WTC11 (cell line): ENCODE data around the gene RNPEPL1.

Experiments used
- ATF3 ChIP-seq: sonication (generic); formaldehyde crosslinking; conservative IDR thresholded peaks from 2 replicates; pipeline ENCODE4 v1.8.1; 2022; ENCODE audit warnings: mild to moderate bottlenecking, missing genetic modification reagents
- CREB1 ChIP-seq: sonication (generic); formaldehyde crosslinking; IDR thresholded peaks from 2 replicates; pipeline ENCODE4 v1.8.0; 2023; ENCODE audit warnings: mild to moderate bottlenecking, missing genetic modification reagents
- ESRRA ChIP-seq: sonication (generic); formaldehyde crosslinking; IDR thresholded peaks from 2 replicates; pipeline ENCODE4 v1.8.1; 2022; ENCODE audit warnings: mild to moderate bottlenecking, missing genetic modification reagents, borderline replicate concordance
- FOXJ3 ChIP-seq: sonication (generic); formaldehyde crosslinking; IDR thresholded peaks from 2 replicates; pipeline ENCODE4 v1.9.0; 2021; ENCODE audit warnings: missing genetic modification reagents, mild to moderate bottlenecking, borderline replicate concordance
- KAT7 ChIP-seq: sonication (generic); formaldehyde crosslinking; IDR thresholded peaks from 2 replicates; pipeline ENCODE4 v1.8.1; 2023; ENCODE audit warnings: missing genetic modification reagents, mild to moderate bottlenecking, borderline replicate concordance
- NFE2L1 ChIP-seq: sonication (generic); formaldehyde crosslinking; IDR thresholded peaks from 2 replicates; pipeline ENCODE4 v1.8.1; 2023; ENCODE audit warnings: missing genetic modification reagents
- TEAD4 ChIP-seq: sonication (generic); formaldehyde crosslinking; IDR thresholded peaks from 2 replicates; pipeline ENCODE4 v1.8.0; 2022; ENCODE audit warnings: mild to moderate bottlenecking, missing genetic modification reagents
- TP53 ChIP-seq: sonication (generic); formaldehyde crosslinking; IDR thresholded peaks from 2 replicates; pipeline ENCODE4 v1.8.1; 2023; ENCODE audit warnings: mild to moderate bottlenecking, missing genetic modification reagents
- USF1 ChIP-seq: sonication (generic); formaldehyde crosslinking; IDR thresholded peaks from 2 replicates; pipeline ENCODE4 v1.8.0; 2022; ENCODE audit warnings: mild to moderate bottlenecking, missing genetic modification reagents
- ZNF263 ChIP-seq: sonication (generic); formaldehyde crosslinking; IDR thresholded peaks from 2 replicates; pipeline ENCODE4 v1.8.1; 2022; ENCODE audit warnings: low read depth, mild to moderate bottlenecking, moderate library complexity, missing genetic modification reagents
- ZNF416 ChIP-seq: fragments of 250-450 bp; sonication (Bioruptor Pico); IDR thresholded peaks from 2 replicates; pipeline ENCODE4 v1.9.0; 2021; ENCODE audit warnings: mild to moderate bottlenecking, inconsistent platforms
- TF ChIP-seq, protein P1 (sequence below): fragments of 200-600 bp; IDR thresholded peaks from 2 replicates; pipeline ENCODE4 v1.8.0; 2022; ENCODE audit warnings: antibody characterized with exemption

- TF ChIP-seq, protein P1, sequence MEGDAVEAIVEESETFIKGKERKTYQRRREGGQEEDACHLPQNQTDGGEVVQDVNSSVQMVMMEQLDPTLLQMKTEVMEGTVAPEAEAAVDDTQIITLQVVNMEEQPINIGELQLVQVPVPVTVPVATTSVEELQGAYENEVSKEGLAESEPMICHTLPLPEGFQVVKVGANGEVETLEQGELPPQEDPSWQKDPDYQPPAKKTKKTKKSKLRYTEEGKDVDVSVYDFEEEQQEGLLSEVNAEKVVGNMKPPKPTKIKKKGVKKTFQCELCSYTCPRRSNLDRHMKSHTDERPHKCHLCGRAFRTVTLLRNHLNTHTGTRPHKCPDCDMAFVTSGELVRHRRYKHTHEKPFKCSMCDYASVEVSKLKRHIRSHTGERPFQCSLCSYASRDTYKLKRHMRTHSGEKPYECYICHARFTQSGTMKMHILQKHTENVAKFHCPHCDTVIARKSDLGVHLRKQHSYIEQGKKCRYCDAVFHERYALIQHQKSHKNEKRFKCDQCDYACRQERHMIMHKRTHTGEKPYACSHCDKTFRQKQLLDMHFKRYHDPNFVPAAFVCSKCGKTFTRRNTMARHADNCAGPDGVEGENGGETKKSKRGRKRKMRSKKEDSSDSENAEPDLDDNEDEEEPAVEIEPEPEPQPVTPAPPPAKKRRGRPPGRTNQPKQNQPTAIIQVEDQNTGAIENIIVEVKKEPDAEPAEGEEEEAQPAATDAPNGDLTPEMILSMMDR = no peak
- no peak for TF ChIP-seq FOXJ3 (CRISPR knock-in tag)
- no peak for TF ChIP-seq ESRRA (CRISPR knock-in tag)
- no peak for TF ChIP-seq CREB1 (CRISPR knock-in tag)
- TF ChIP-seq USF1 (CRISPR knock-in tag) = no peak
- TF ChIP-seq KAT7 (CRISPR knock-in tag) = no peak
- no peak for TF ChIP-seq ZNF263 (CRISPR knock-in tag)
- no peak for TF ChIP-seq TP53 (CRISPR knock-in tag)
- no peak for TF ChIP-seq TEAD4 (CRISPR knock-in tag)
- TF ChIP-seq ZNF416 (CRISPR knock-in tag) = no peak
- TF ChIP-seq NFE2L1 (CRISPR knock-in tag) = no peak
- no peak for TF ChIP-seq ATF3 (CRISPR knock-in tag)
These were observed 12.6 kb upstream of the RNPEPL1 start for GRCh38 chr2:240555541-240556250.
